Esophagus muscularis mucosa (tissue), 3 donors: ENCODE measurements around the gene B2M.

ENCODE experiments used
- CTCF ChIP-seq, 3 experiments: fragments of 200-600 bp in 2 of 3; fragments of 450-650 bp in 1 of 3; sonication (generic) in 2 of 3; IDR thresholded peaks; one replicate each; pipeline ENCODE4 v1.5.1; 2017 to 2019; ENCODE audit warnings: antibody characterized with exemption in 3 of 3, mild to moderate bottlenecking in 2 of 3, moderate library complexity in 1 of 3
- POLR2AphosphoS5 ChIP-seq, 2 donors: sonication (generic); formaldehyde crosslinking; IDR thresholded peaks; one replicate each; pipeline ENCODE4 v1.6.1; 2017; ENCODE audit warnings: antibody characterized with exemption in 2 of 2

- TF ChIP-seq CTCF (IDR thresholded peaks at IDR 0.05) (no peak), POLR2AphosphoS5 (IDR thresholded peaks at IDR 0.05) (no peak)
Observed at GRCh38 chr15:44661576-44661975, 49.7 kb upstream of the B2M start.
